Immature natural killer cell (primary cell): ENCODE data around the gene PRKG1. TPM values are rescaled to one million over a fixed set of nuclear protein-coding genes. Genes with fewer than 3 reads are reported as not detected.

Source experiments
- DNase-seq, 3 donors: peaks; one replicate each; pipeline ENCODE4 v3.0.0; 2022; ENCODE audit warnings: mixed read lengths in 1 of 3
- H3K27ac Mint-ChIP-seq, 6 donors: one replicate each; pipeline ENCODE4 v1.8.0; 2020; ENCODE audit warnings: mixed read lengths in 6 of 6, mild to moderate bottlenecking in 5 of 6, inconsistent platforms in 4 of 6, moderate library complexity in 3 of 6
- H3K27me3 Mint-ChIP-seq, 3 donors: one replicate each; pipeline ENCODE4 v1.8.0; 2020 to 2021; ENCODE audit warnings: low read depth in 3 of 3, mild to moderate bottlenecking in 3 of 3, mixed read lengths in 3 of 3, moderate library complexity in 3 of 3, inconsistent platforms in 1 of 3
- H3K36me3 Mint-ChIP-seq, 3 donors: one replicate each; pipeline ENCODE4 v1.8.0; 2020; ENCODE audit warnings: mixed read lengths in 3 of 3, inconsistent platforms in 2 of 3, mild to moderate bottlenecking in 2 of 3
- H3K4me1 Mint-ChIP-seq, 2 donors: one replicate each; pipeline ENCODE4 v1.8.0; 2020; ENCODE audit warnings: inconsistent platforms in 2 of 2, mild to moderate bottlenecking in 2 of 2, mixed read lengths in 2 of 2, moderate library complexity in 1 of 2
- H3K4me3 Mint-ChIP-seq, 5 donors: one replicate each; pipeline ENCODE4 v1.8.0; 2020; ENCODE audit warnings: mild to moderate bottlenecking in 5 of 5, mixed read lengths in 5 of 5, inconsistent platforms in 3 of 5, moderate library complexity in 3 of 5
- H3K9me3 Mint-ChIP-seq, 6 donors: one replicate each; pipeline ENCODE4 v1.8.0; 2020; ENCODE audit warnings: mild to moderate bottlenecking in 6 of 6, mixed read lengths in 6 of 6, inconsistent platforms in 4 of 6, moderate library complexity in 3 of 6
- polyA plus RNA-seq, 3 donors: library from polyadenylated mRNA; unstranded; fragments of 300-500 nt; fragmentation: Illumina TruSeq; gene quantifications; one replicate each; pipeline ENCODE4 v1.2.3, GENCODE V29; 2021

The PRKG1 gene
- polyA plus RNA-seq, 3 donors from 2014 or later: 0.46 TPM; not detected in 2

DNA sequence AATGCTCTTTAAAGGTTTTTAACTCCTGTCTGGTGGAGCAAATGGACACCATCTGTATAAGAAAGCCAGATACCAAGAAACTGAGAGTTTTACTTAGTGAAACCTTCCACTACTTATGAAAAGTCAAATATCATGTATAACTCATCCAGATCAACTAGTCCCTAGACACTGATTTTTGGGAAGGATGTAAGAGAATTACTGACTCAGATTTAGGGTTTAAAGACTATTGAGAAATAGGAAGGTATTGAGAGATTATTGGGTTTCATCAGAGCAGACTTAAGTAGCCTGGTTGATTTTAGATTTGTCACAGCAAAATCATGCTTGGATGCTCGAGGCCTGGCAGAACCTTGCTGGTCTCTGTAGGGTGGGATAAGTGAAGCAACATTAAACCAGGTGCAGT lies 622.0 kb downstream of the PRKG1 start:
- H3K9me3 Mint-ChIP-seq: no peaks in the 10 kb centered on the region
- H3K4me3 Mint-ChIP-seq: peak overlapping the region in 2 of 5 donors; percentile 36 to 41
- H3K27ac Mint-ChIP-seq: peak overlapping the region; percentile 9 to 78 (median 62)
- H3K4me1 Mint-ChIP-seq: peaks cover 50 to 64% of the 10 kb centered on the region in 2 donors
- no peak for DNase-seq
- H3K27me3 Mint-ChIP-seq: peaks cover 8 to 16% (median 10%) of the 10 kb centered on the region in 3 donors
- H3K36me3 Mint-ChIP-seq: peaks cover 6 to 11% (median 10%) of the 10 kb centered on the region in 3 donors

DNA sequence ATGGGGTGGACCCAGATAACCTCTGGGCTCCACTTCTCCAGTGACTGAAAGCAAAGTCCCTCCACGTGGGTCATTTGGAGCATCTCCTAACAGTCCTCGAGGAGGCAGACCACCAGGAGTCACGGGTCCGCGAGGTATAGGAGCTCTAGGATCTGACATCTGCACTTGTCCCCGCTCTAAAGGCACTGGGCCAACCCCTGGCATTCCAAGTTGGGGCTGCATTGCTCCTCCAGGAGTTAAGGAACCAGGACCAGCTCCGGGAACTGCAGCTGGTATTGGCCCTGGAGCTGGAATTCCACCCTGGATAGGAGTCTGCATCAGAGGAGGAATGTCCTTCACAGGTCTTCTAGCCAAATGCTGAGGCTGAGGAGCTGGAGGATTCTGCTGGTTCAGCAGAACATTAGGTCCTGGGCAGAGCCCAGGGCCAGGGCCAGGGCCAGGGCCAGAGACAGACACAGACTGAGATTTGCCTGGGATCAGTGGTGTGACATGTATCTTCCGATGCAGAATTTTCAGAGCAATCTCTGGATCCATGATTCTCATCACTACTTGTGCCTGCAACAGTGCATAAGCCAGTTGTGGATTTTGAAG lies 624.3 kb downstream of the PRKG1 start:
- Mint-ChIP-seq H3K27me3 (peaks cover 8 to 17% (median 12%) of the 10 kb centered on the region in 3 donors), H3K4me3 (peak overlapping the region; percentile 98 to 100 (median 100)), H3K4me1 (peaks cover 50 to 64% of the 10 kb centered on the region in 2 donors), H3K36me3 (peaks cover 6 to 11% (median 10%) of the 10 kb centered on the region in 3 donors), H3K9me3 (no peaks in the 10 kb centered on the region), H3K27ac (peak overlapping the region; percentile 99 to 100 (median 100))
- no peak for DNase-seq

DNA sequence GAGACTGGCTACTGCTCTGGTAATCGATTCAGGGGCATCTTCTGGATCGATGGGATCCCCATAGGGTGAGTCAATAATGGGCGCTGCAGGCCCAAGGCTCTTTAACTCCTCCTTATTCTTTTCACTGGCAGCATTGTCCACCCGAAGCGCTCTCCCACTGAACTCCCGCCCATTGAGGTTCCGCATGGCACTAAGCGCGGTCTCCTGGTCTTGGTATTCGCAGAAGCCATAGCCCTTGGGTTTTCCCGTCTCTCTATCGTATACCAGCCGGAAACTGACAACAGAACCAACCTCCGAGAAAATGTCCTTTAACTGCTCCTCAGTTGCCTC lies 624.8 kb downstream of the PRKG1 start:
- no peak for DNase-seq
- Mint-ChIP-seq H3K27ac (peak overlapping the region; percentile 99 to 100 (median 100)), H3K36me3 (peaks cover 6 to 11% (median 10%) of the 10 kb centered on the region in 3 donors), H3K4me1 (peaks cover 49 to 62% of the 10 kb centered on the region in 2 donors), H3K4me3 (peak overlapping the region; percentile 98 to 100 (median 100)), H3K9me3 (no peaks in the 10 kb centered on the region), H3K27me3 (peaks cover 8 to 17% (median 12%) of the 10 kb centered on the region in 3 donors)

DNA sequence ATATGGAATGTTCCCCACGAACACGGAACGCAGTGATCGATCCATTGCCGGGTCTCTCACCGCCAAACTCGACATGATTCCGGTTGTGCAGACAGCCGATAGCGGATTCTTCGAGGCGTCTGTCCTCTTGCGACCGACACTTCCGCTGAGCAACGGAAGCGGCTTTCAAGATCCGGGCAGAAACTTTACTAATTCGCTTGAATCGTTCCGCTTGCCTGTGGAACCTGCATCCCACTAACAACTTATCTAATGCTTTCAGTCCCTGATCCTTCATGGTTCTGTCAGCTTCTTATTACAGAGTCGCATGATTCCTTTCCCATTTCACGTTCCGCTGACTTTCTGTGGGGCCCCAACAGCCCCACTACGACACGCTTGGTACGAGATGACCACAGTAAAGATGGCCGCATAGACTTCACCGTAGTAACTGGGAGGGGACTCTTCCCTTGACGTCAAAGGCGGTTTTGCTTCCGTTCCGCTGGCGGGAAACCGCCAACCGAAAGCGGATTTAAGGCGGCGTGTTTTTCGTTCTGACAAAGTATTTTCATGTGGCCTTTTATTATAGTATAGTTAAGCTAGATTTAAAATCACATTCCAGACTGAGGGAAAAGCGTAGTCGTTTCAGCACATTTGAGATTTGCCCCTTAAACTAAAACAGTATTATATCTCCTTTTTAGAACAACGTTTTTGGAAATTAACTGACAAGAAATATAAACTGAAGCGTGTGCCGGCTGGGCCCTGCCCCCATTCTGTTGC lies 625.4 kb downstream of the PRKG1 start, which contains the start of gene CSTF2T:
TSS of gene CSTF2T (minus strand) at position 121 of the 753 bp plus-strand sequence. CDS start at position 75, 46 bp downstream.
- peaks cover 6 to 11% (median 10%) of the 10 kb centered on the region in 3 donors for H3K36me3 Mint-ChIP-seq
- H3K4me1 Mint-ChIP-seq: peaks cover 46 to 58% of the 10 kb centered on the region in 2 donors
- H3K4me3 Mint-ChIP-seq: peak within 1 kb of the TSS; percentile 98 to 100 (median 100)
- H3K27ac Mint-ChIP-seq: peak within 1 kb of the TSS; percentile 99 to 100 (median 100)
- H3K9me3 Mint-ChIP-seq: no peaks in the 10 kb centered on the region
- DNase-seq: peak; percentile 93 to 95 (median 94)
- peaks cover 8 to 18% (median 12%) of the 10 kb centered on the region in 3 donors for H3K27me3 Mint-ChIP-seq

DNA sequence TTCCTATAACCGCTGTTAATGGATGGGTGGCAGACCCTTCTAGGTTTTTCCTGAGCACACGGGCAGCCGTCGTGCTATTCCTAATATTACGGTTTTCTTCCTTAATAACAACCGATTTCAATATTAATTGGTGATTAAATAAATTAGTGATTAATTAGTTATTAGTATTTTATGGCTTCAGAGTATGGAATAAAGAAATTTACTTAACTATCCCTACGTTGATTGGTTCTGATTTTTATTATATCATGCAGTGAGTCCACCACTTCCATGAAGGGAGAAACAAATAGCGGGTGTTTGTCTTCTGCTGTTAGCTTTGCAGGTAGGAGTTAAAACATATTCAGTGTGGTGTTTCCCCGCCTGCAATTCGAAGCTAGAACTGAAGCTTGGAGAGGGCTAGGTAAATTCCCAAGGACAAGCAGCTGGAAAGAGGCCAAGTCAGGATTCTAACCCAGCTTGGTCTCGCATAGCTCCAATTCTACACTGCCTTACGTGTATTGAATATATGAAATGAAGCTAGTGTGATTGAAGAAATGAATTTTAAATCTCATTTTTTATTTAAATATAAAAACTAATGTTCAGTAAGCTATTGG lies 626.0 kb downstream of the PRKG1 start:
- Mint-ChIP-seq H3K27ac (peak overlapping the region; percentile 99 to 100 (median 100)), H3K36me3 (peaks cover 6 to 11% (median 10%) of the 10 kb centered on the region in 3 donors), H3K9me3 (no peaks in the 10 kb centered on the region), H3K27me3 (peaks cover 8 to 18% (median 12%) of the 10 kb centered on the region in 3 donors), H3K4me1 (peaks cover 41 to 51% of the 10 kb centered on the region in 2 donors), H3K4me3 (peak overlapping the region; percentile 98 to 100 (median 100))
- DNase-seq: no peak

DNA sequence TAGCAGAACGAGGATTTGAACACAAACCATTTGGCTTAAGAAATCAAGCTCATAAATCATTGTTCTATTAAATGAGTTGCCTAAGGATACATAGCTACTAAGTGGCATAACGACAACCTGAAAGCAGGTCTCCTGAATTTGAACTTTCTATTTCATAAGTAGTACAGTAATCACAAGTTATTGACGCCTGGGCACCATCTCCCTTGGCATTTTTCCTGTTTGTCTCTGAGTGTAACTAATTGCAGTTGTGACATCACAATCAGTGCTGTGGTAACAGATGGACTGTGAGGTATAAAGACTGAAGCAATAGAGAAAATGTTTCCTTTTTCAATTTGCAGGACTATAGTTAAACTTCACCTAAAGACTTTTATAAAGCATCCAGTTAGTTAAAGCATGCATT lies 631.5 kb downstream of the PRKG1 start:
- Mint-ChIP-seq H3K4me1 (peaks cover 23 to 30% of the 10 kb centered on the region in 2 donors), H3K4me3 (no peak overlapping the region), H3K27me3 (peaks cover 0 to 5% (median 2%) of the 10 kb centered on the region in 3 donors), H3K9me3 (no peaks in the 10 kb centered on the region), H3K36me3 (no peaks in the 10 kb centered on the region), H3K27ac (no peak overlapping the region)
- DNase-seq: no peak

DNA sequence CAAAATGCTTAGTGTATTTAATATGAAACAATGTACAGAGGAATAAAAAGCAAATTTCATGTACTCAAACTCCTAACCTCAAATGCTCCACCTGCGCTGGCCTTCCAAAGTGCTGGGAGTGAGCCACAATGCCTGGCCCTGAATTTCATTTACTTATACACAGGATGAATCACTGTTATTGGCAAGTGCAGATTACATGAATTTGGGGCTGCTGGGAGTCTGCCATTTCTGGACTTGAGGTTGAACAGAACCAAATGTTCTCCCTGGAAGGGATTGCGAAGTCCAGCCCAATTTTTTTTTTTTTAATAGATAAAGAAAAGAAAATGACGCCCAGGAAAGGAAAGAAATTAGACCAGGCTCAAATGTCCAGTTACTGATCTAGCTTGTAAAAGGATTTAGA lies 631.9 kb downstream of the PRKG1 start:
- H3K27ac Mint-ChIP-seq: no peak overlapping the region
- DNase-seq: no peak
- peaks cover 2 to 5% (median 4%) of the 10 kb centered on the region in 3 donors for H3K27me3 Mint-ChIP-seq
- H3K36me3 Mint-ChIP-seq: no peaks in the 10 kb centered on the region
- H3K9me3 Mint-ChIP-seq: no peaks in the 10 kb centered on the region
- H3K4me1 Mint-ChIP-seq: peaks cover 23 to 30% of the 10 kb centered on the region in 2 donors
- H3K4me3 Mint-ChIP-seq: no peak overlapping the region

DNA sequence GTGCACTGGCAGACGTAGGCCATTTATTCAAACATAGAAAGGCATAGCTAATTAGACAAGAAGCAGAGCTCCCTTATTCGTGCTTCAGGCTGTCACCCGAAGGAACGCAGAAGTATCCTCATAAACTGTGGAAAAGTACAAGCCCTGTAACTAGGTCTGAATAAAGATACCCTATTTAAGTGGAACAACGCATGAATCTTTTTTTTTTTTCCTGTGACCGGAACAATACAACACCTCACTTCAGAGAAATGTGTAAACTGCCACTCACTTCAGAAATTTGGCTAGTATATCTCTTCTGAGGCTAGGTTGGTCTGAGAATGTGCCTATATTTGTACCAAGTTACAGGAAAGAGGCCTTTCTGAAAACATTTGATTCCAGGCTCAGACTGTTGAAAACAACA lies 633.1 kb downstream of the PRKG1 start:
- DNase-seq: peak in 1 of 3 donors; percentile 6
- Mint-ChIP-seq H3K27ac (peak overlapping the region in 2 of 6 donors; percentile 60 to 61), H3K4me3 (peak overlapping the region in 1 of 5 donors; percentile 46), H3K36me3 (no peaks in the 10 kb centered on the region), H3K4me1 (peaks cover 23 to 36% of the 10 kb centered on the region in 2 donors), H3K9me3 (no peaks in the 10 kb centered on the region), H3K27me3 (peaks cover 0 to 8% (median 2%) of the 10 kb centered on the region in 3 donors)

DNA sequence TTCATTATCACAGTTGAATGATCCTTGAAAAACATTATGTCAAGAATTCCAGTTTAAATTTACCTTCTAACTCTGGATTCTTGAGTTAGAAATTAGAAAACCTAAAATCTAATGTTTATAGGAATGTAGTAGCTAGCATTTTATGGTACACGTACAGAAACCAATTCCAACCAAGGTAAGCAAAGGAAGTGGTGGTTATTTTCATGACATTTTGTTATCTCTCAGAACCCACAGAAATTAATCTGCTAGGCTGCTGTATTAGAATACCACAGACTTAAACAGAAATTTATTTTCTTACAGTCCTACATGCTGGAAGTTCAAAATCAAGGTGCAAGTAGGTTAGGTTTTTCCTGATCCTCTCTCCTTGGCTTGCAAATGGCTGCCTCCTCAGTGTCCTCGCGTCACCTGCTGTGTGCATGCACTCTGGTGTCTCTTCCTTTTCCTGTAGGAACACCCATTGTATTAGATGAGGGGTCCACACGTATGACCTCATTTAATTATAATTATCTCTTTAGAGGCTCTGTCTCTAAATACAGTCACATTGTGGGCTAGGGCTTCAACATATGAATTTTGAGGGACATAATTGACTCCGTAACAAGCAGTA lies 633.6 kb downstream of the PRKG1 start:
- Mint-ChIP-seq H3K27ac (peak overlapping the region in 3 of 6 donors; percentile 12 to 61 (median 60)), H3K36me3 (no peaks in the 10 kb centered on the region), H3K4me3 (peak overlapping the region in 3 of 5 donors; percentile 8 to 46 (median 12)), H3K9me3 (no peaks in the 10 kb centered on the region), H3K27me3 (peaks cover 0 to 8% (median 2%) of the 10 kb centered on the region in 3 donors), H3K4me1 (peaks cover 23 to 36% of the 10 kb centered on the region in 2 donors)
- no peak for DNase-seq

DNA sequence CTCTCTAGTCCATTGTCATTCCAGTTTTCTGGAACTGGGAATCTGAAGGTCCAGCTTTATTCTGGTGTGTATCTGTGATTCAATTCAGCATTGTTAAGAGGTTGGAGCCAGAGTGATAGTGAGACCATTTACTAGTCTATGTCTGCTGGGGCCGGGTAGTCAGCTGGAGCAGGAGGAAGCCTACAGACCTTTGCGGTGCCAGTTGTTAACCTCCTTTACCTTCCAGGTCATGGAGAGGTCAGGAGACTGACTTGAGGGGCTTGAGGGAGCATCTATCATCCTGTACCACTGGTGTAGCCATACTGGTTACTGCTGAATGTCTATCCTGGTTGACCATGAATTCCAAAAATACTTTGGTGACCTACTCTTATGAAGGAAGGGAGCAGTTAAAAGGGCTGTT lies 634.3 kb downstream of the PRKG1 start:
- no peaks in the 10 kb centered on the region for H3K9me3 Mint-ChIP-seq
- H3K4me1 Mint-ChIP-seq: peaks cover 23 to 36% of the 10 kb centered on the region in 2 donors
- peak in 2 of 3 donors; percentile 9 to 14 for DNase-seq
- peak overlapping the region in 3 of 6 donors; percentile 4 to 47 (median 30) for H3K27ac Mint-ChIP-seq
- H3K4me3 Mint-ChIP-seq: peak overlapping the region in 3 of 5 donors; percentile 15 to 53 (median 39)
- no peaks in the 10 kb centered on the region for H3K36me3 Mint-ChIP-seq
- H3K27me3 Mint-ChIP-seq: peaks cover 0 to 8% (median 2%) of the 10 kb centered on the region in 3 donors

DNA sequence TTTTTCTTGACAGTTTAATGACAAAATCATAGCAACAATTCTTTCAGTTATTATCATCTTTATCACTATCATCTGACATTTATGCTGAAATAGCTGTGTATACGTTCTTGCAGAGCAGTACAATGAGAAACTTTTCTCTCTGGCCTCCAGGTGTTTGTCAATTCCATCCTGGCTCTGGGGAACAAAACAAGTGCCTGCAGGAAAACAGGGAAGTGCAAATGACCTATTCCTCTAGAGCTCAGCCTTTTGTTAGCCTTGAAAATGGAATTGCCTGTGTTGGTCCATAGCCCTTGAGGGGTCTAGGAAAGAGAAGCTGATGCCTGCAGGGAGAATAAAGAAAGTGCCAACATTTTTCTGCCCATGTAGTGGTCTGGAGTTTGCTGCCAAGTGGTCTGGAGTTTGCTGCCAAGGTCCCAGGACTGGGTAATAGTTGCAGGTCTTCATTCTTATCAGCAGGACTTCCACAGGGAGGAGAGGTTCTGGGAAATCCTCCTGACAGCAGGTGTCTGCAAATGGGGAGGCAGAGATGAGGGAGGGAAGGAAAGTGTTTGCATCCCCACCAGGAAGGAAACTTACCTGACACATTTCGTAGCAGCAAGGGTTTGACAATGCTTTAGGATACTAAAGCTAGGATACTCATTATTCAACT lies 635.2 kb downstream of the PRKG1 start:
- H3K27ac Mint-ChIP-seq: no peak overlapping the region
- H3K4me3 Mint-ChIP-seq: no peak overlapping the region
- no peak for DNase-seq
- peaks cover 0 to 8% (median 2%) of the 10 kb centered on the region in 3 donors for H3K27me3 Mint-ChIP-seq
- no peaks in the 10 kb centered on the region for H3K9me3 Mint-ChIP-seq
- H3K4me1 Mint-ChIP-seq: peaks cover 23 to 36% of the 10 kb centered on the region in 2 donors
- H3K36me3 Mint-ChIP-seq: no peaks in the 10 kb centered on the region

DNA sequence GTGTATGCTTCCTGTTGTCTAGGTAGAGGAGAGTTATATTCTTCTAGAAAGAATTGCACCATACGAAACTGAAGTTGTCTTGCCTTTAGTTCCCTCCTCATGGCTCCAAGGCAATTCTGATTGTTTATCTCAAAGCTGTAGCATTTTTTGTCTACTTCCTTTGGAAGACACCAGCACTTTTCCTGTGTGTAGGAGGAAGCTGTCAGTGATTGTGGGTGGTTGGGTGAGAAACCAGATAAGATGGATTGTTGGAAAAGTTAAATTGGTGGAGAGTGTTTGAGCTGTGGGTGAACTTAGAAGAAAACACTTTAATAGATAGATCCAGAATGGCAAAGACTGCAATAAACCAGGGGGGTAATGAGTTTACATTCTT lies 637.2 kb downstream of the PRKG1 start:
- Mint-ChIP-seq H3K27ac (peak overlapping the region in 1 of 6 donors; percentile 35), H3K9me3 (no peaks in the 10 kb centered on the region), H3K36me3 (no peaks in the 10 kb centered on the region), H3K4me3 (no peak overlapping the region), H3K4me1 (peaks cover 23 to 36% of the 10 kb centered on the region in 2 donors), H3K27me3 (peaks cover 0 to 14% (median 0%) of the 10 kb centered on the region in 3 donors)
- no peak for DNase-seq

DNA sequence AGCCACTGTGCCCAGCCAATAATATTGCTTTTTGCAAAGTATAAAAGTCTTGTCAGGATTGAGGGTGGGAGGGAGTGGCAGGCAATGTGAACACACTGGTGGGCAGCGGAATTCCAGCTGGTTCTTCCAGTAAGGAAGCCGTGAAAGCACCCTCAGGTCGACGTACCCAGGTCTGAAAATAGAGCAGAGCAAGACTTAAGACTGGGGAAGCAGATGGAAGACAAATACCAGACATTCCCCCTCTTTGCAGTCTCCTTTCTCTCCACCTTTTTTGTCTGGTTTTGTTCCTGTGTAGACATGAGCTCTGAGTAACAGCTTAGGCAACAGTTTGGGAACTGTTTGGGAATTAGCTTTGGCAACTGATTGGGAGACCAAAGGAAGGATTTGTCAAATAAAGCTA lies 642.7 kb downstream of the PRKG1 start:
- Mint-ChIP-seq H3K36me3 (no peaks in the 10 kb centered on the region), H3K9me3 (no peaks in the 10 kb centered on the region)

More for the DNA sequence above, 642.7 kb downstream of the PRKG1 start:
- Mint-ChIP-seq H3K27me3 (peaks cover 4 to 14% (median 4%) of the 10 kb centered on the region in 3 donors), H3K4me1 (no peaks in the 10 kb centered on the region), H3K4me3 (no peak overlapping the region), H3K27ac (no peak overlapping the region)
- no peak for DNase-seq
